NCI-H2107 treated with DMSO at 0.1 percent for 48 hours (cell line): Measurements from ENCODE around the gene SPATA7.

Experiments
- DNase-seq: peaks from one replicate; lab custom pipeline; 2025; ENCODE audit not compliant: unreplicated experiment; lab: John Stamatoyannopoulos, UW

The SPATA7 gene

DNA sequence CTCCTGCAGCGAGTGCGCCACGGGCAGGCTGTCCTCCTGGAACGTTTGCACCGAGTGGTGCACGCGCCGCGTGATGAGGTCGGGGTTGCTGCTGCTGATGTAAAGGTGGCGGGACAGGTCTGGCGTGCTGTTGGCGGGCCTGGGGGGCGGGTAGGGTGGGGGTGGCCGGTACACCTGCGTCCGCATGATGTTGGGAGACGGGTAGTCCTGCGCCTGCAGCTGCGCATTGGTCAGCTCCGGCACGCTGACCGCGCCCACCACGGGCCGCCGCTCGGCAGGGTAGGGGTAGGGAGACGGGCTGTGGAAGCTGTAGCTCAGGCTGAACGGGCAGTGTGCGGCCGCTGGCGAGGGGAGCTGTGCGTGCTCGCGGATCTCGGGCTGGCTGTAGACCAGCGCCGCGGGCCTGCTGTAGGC, 94.1 kb downstream of the SPATA7 start:
- no peak for DNase-seq

DNA sequence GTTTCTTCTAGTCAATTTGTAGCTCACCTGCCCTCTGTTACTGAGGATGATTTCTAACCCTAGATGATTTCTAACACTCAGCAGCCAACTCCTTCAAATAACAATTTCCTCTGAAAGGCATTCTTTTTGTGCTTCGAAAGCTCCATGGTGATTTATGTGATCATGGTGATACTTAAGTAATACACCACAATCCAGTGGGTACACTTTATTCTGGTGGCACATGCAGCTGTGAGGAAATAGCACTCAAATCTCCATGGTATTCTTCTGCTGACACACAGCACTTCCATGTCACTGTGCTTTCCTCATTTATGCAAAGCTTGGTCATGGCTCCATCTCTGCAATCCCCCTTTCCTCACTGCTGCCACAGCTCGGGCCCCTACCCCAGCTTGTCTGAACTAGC, 95.6 kb downstream of the SPATA7 start:
- no peak for DNase-seq

DNA sequence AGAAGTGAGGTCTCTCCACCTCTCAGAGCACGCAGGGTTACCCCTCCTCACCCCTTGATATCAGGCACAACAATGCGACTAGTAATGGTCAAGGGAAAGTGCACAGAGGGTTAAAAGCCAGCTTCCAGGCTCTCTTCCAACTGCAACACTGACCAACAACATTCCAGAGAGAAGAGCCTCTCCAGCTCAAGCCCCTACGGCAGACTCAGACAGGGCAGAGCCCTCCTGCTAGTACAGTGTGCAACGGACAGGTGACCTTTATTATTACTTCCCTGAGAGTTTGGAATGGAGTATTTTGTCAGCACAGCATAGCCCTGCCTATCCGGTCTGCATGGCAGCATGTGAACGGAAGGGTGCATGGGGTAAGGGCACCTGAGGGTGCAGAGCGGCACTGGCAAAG, 96.3 kb downstream of the SPATA7 start:
- DNase-seq: no peak

DNA sequence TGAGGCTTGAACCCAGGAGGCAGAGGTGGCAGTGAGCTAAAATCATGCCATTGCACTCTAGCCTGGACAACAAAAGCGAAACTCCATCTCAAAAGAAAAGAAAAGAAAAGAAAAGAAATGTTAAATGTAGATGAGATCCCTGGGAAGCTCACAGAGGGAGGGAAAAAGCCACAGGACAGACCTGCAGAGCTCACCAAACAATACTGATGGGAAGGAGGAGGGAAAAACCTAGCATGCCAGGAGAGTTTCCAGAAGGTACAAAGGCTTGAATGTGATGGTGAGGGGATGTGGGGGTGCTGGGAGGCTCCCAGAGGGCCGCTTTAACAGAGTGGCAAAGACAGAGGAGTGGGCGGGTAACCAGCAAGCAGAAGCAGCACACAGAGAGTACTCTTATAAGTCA, 97.1 kb downstream of the SPATA7 start:
- no peak for DNase-seq
